GM23338 (cell line): Measurements from ENCODE around the gene LIME1. TPM values are rescaled to one million over a fixed set of nuclear protein-coding genes. Genes with fewer than 3 reads are reported as not detected.

Experiments used
- ATAC-seq: fragments of 200-7000 bp; cut with Tn5 transposase; 3 replicates; pipeline ENCODE4 v1.9.1; 2020
- DNase-seq: peaks from one replicate; pipeline ENCODE4 v3.0.0-alpha.2; 2015; ENCODE audit warnings: low spot score
- H2AFZ ChIP-seq: fragments of 200-600 bp; sonication (generic); 2 replicates; pipeline ENCODE4 v1.8.0; 2016; ENCODE audit warnings: antibody characterized with exemption, mild to moderate bottlenecking, moderate library complexity
- H3F3A ChIP-seq: fragments of 200-600 bp; sonication (generic); replicated peaks from 2 replicates; pipeline ENCODE4 v1.8.0; 2017; ENCODE audit warnings: antibody characterized with exemption, mixed run types, low read depth
- H3K27ac ChIP-seq: fragments of 200-600 bp; sonication (generic); 2 replicates; pipeline ENCODE4 v1.6.1; 2016; ENCODE audit warnings: low read depth
- H3K27me3 ChIP-seq: fragments of 200-600 bp; sonication (generic); 2 replicates; pipeline ENCODE4 v1.8.0; 2016; ENCODE audit warnings: mild to moderate bottlenecking, mixed run types, moderate library complexity; ENCODE audit not compliant: insufficient read depth
- H3K36me3 ChIP-seq: fragments of 200-600 bp; sonication (generic); 2 replicates; pipeline ENCODE4 v1.8.0; 2016; ENCODE audit warnings: mild to moderate bottlenecking; ENCODE audit not compliant: insufficient read depth
- H3K4me1 ChIP-seq: fragments of 200-600 bp; sonication (generic); 2 replicates; pipeline ENCODE4 v1.8.0; 2016; ENCODE audit warnings: mild to moderate bottlenecking, moderate library complexity; ENCODE audit not compliant: insufficient read depth
- H3K4me2 ChIP-seq: fragments of 200-600 bp; sonication (generic); 2 replicates; pipeline ENCODE4 v1.7.1; 2017; ENCODE audit warnings: mixed run types
- H3K4me3 ChIP-seq: fragments of 200-600 bp; sonication (generic); 2 replicates; pipeline ENCODE4 v1.6.1; 2016; ENCODE audit warnings: mixed run types
- H3K79me2 ChIP-seq: fragments of 200-600 bp; sonication (generic); replicated peaks from 2 replicates; pipeline ENCODE4 v1.8.0; 2017; ENCODE audit warnings: mild to moderate bottlenecking; ENCODE audit not compliant: insufficient read depth
- H3K9me2 ChIP-seq: fragments of 200-600 bp; sonication (generic); 2 replicates; pipeline ENCODE4 v1.8.0; 2017; ENCODE audit not compliant: insufficient read depth
- H4K20me1 ChIP-seq: fragments of 200-600 bp; sonication (generic); replicated peaks from 2 replicates; pipeline ENCODE4 v1.8.0; 2017; ENCODE audit warnings: mild to moderate bottlenecking; ENCODE audit not compliant: insufficient read depth
- H3K27ac Mint-ChIP-seq: 2 replicates; pipeline ENCODE4 v1.8.0; 2020; ENCODE audit warnings: inconsistent platforms, mild to moderate bottlenecking, moderate library complexity, mixed read lengths
- H3K27me3 Mint-ChIP-seq: 3 replicates; pipeline ENCODE4 v1.8.0; 2022; ENCODE audit warnings: low read depth, mild to moderate bottlenecking, moderate library complexity, mixed read lengths, inconsistent platforms; ENCODE audit not compliant: insufficient read depth, poor library complexity
- H3K36me3 Mint-ChIP-seq: 3 replicates; pipeline ENCODE4 v1.8.0; 2021; ENCODE audit warnings: low read depth, mild to moderate bottlenecking, inconsistent platforms, moderate library complexity, mixed read lengths
- H3K4me1 Mint-ChIP-seq: 3 replicates; pipeline ENCODE4 v1.8.0; 2020; ENCODE audit warnings: mild to moderate bottlenecking, inconsistent platforms, mixed read lengths
- H3K4me3 Mint-ChIP-seq: 3 replicates; pipeline ENCODE4 v1.8.0; 2021; ENCODE audit warnings: moderate library complexity, mild to moderate bottlenecking, inconsistent platforms, mixed read lengths
- H3K9me3 Mint-ChIP-seq: 3 replicates; pipeline ENCODE4 v1.8.0; 2020; ENCODE audit warnings: moderate library complexity, mild to moderate bottlenecking, inconsistent platforms, mixed read lengths
- CREB1 ChIP-seq: fragments of 250-450 bp; sonication (Bioruptor Pico); IDR thresholded peaks from 2 replicates; pipeline ENCODE4 v1.5.0; 2020; ENCODE audit warnings: low read depth, mild to moderate bottlenecking, moderate library complexity
- EZH2 ChIP-seq: fragments of 200-600 bp; sonication (generic); IDR thresholded peaks from one replicate; pipeline ENCODE4 v1.8.0; 2017; ENCODE audit warnings: antibody characterized with exemption, mild to moderate bottlenecking, low read depth; ENCODE audit not compliant: unreplicated experiment
- EZH2phosphoT487 ChIP-seq: fragments of 200-600 bp; sonication (generic); IDR thresholded peaks from one replicate; pipeline ENCODE4 v1.8.1; 2018; ENCODE audit warnings: antibody characterized with exemption; ENCODE audit not compliant: unreplicated experiment
- JUNB ChIP-seq: IDR thresholded peaks from one replicate; pipeline ENCODE4 v1.6.1; 2016; ENCODE audit warnings: antibody characterized with exemption; ENCODE audit not compliant: unreplicated experiment
- NANOG ChIP-seq: IDR thresholded peaks from 2 replicates; pipeline ENCODE4 v1.6.1; 2016; ENCODE audit warnings: antibody characterized with exemption, borderline replicate concordance
- POLR2AphosphoS5 ChIP-seq: IDR thresholded peaks from 2 replicates; pipeline ENCODE4 v1.6.1; 2016; ENCODE audit warnings: antibody characterized with exemption, low read depth
- STAT1 ChIP-seq: IDR thresholded peaks from one replicate; pipeline ENCODE4 v1.6.1; 2016; ENCODE audit warnings: antibody characterized with exemption; ENCODE audit not compliant: unreplicated experiment
- ZNF114 ChIP-seq: fragments of 250-450 bp; sonication (Bioruptor Pico); IDR thresholded peaks from 2 replicates; pipeline ENCODE4 v1.5.0; 2020; ENCODE audit warnings: mild to moderate bottlenecking, moderate library complexity
- ZNF331 ChIP-seq: fragments of 250-450 bp; sonication (Bioruptor Pico); IDR thresholded peaks from 2 replicates; pipeline ENCODE4 v1.5.0; 2020; ENCODE audit warnings: low read depth, mild to moderate bottlenecking, moderate library complexity
- polyA plus RNA-seq: library from polyadenylated mRNA; unstranded; fragments of >200 nt; fragmentation: Nextera tagmentation; extraction: Ambion mirVana; gene quantifications from 2 replicates; pipeline ENCODE4 v1.2.1, GENCODE V29; 2016
- total RNA-seq: library from RNA; depleted of rRNA; stranded (reverse); fragments of >200 nt; shearing (Covaris generic); gene quantifications from 2 replicates; pipeline ENCODE4 v1.2.3, GENCODE V29; 2014
- TF ChIP-seq, protein P1 (sequence below): IDR thresholded peaks from one replicate; pipeline ENCODE4 v1.6.1; 2018; ENCODE audit warnings: antibody characterized with exemption; ENCODE audit not compliant: unreplicated experiment
- TF ChIP-seq, protein P2 (sequence below), 2 experiments: fragments of 200-600 bp in 1 of 2; sonication (generic) in 1 of 2; conservative IDR thresholded peaks; 2 replicates each; pipeline versions ENCODE4 v1.5.1 to v1.6.1; 2016 to 2017; ENCODE audit warnings: antibody characterized with exemption in 2 of 2, low read depth in 2 of 2, mild to moderate bottlenecking in 2 of 2, moderate library complexity in 1 of 2

Gene LIME1
- total and polyA plus RNA-seq, 2 experiments from 2014 or later, result 4.7 to 12.2 TPM

DNA sequence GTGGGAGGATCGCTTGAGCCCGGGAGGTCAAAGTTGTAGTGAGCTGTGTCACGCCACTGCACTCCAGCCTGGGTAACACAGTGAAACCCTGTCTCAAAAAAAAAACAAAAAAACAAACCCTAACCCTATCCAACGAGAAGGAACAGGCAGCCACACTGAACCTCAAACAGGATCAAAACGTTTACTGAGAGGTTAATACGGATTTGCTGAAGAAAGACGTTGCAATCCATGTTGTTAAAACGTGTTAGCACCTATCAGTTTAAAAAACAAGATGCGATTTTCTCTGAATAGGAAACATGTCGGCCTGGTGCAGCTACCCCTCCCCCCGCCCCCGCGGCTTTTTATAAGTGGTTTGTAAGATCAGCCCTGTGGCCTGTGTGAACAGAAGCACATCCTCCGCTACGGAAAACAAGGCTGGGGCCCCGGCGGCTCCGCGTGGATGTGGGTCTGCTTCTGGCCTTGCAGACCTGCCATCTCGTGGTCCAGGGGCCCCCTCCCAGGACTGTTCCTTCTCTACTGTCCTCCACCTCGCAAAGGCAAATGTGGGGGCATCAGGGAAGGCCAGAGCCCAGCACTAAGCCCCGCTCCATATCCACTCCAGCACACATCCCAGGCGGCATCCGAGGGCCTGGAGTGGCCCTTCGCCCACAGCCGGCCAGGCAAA lies 14.5 kb downstream of the LIME1 start:
- no peaks in the 10 kb centered on the region for H3K9me3 Mint-ChIP-seq
- Histone ChIP-seq H3K4me3 (no peak overlapping the region), H3K79me2 (no peaks in the 10 kb centered on the region), H3K4me1 (peaks cover 4% of the 10 kb centered on the region; the same call in 1 of the 2 replicates), H2AFZ (no peak overlapping the region), H3K27me3 (no peaks in the 10 kb centered on the region), H4K20me1 (no peaks in the 10 kb centered on the region), H3K9me2 (no peaks in the 10 kb centered on the region), H3K36me3 (no peaks in the 10 kb centered on the region), H3K27ac (peak overlapping the region; percentile 59), H3F3A (peaks cover 19% of the 10 kb centered on the region), H3K4me2 (peak overlapping the region; percentile 64)
- no peaks in the 10 kb centered on the region; the same call in 1 of the 3 replicates for H3K36me3 Mint-ChIP-seq
- H3K4me3 Mint-ChIP-seq, result no peak overlapping the region
- peak; percentile 12 for ATAC-seq
- H3K27me3 Mint-ChIP-seq, result peaks cover 5% of the 10 kb centered on the region
- DNase-seq, result peak; percentile 57
- TF ChIP-seq POLR2AphosphoS5 (no peak), CREB1 (CRISPR knock-in tag) (no peak), ZNF114 (no peak), JUNB (no peak)
- TF ChIP-seq, protein P1, sequence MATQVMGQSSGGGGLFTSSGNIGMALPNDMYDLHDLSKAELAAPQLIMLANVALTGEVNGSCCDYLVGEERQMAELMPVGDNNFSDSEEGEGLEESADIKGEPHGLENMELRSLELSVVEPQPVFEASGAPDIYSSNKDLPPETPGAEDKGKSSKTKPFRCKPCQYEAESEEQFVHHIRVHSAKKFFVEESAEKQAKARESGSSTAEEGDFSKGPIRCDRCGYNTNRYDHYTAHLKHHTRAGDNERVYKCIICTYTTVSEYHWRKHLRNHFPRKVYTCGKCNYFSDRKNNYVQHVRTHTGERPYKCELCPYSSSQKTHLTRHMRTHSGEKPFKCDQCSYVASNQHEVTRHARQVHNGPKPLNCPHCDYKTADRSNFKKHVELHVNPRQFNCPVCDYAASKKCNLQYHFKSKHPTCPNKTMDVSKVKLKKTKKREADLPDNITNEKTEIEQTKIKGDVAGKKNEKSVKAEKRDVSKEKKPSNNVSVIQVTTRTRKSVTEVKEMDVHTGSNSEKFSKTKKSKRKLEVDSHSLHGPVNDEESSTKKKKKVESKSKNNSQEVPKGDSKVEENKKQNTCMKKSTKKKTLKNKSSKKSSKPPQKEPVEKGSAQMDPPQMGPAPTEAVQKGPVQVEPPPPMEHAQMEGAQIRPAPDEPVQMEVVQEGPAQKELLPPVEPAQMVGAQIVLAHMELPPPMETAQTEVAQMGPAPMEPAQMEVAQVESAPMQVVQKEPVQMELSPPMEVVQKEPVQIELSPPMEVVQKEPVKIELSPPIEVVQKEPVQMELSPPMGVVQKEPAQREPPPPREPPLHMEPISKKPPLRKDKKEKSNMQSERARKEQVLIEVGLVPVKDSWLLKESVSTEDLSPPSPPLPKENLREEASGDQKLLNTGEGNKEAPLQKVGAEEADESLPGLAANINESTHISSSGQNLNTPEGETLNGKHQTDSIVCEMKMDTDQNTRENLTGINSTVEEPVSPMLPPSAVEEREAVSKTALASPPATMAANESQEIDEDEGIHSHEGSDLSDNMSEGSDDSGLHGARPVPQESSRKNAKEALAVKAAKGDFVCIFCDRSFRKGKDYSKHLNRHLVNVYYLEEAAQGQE, result no peak
- TF ChIP-seq, protein P2, sequence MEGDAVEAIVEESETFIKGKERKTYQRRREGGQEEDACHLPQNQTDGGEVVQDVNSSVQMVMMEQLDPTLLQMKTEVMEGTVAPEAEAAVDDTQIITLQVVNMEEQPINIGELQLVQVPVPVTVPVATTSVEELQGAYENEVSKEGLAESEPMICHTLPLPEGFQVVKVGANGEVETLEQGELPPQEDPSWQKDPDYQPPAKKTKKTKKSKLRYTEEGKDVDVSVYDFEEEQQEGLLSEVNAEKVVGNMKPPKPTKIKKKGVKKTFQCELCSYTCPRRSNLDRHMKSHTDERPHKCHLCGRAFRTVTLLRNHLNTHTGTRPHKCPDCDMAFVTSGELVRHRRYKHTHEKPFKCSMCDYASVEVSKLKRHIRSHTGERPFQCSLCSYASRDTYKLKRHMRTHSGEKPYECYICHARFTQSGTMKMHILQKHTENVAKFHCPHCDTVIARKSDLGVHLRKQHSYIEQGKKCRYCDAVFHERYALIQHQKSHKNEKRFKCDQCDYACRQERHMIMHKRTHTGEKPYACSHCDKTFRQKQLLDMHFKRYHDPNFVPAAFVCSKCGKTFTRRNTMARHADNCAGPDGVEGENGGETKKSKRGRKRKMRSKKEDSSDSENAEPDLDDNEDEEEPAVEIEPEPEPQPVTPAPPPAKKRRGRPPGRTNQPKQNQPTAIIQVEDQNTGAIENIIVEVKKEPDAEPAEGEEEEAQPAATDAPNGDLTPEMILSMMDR (conservative IDR thresholded peaks at IDR 0.05; ENCODE audit: low read depth in 2 of 2), result no peak
- H3K4me1 Mint-ChIP-seq, result peaks cover 13% of the 10 kb centered on the region
- H3K27ac Mint-ChIP-seq, result peak overlapping the region; percentile 44; the same call in 1 of the 2 replicates

DNA sequence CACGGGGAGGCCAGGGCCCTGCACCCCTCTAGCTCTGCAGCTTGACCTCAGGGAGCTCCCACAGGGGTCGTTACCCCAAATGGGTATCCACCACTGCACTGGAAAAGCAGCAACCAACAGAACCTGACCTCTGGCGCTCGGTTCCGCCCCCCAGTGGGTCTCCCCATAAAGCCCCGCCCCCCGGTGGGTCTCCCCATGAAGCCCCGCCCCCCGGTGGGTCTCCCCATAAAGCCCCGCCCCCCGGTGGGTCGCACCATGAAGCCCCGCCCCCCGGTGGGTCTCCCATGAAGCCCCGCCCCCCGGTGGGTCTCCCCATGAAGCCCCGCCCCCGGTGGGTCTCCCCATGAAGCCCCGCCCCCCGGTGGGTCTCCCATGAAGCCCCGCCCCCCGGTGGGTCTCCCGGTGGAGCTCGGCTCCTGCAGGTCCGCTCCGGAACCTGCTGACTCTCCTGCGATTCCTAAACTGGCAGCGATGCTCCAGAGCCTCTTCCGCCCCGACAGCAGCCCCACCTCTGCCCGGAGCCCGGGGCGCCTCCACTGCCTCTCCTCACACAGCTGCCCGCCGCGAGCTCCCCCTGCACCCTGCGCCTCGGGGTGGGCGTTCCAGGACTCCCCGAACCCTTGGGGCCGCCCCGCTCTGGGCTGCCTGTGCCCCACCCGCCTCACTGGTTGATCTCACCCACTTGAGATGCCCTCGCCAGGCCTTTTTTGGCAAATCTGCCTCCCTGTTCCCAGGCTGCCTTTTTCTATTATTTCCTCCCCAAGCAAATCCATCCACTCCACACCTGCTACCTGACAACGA lies 15.2 kb downstream of the LIME1 start:
- H3K27ac Mint-ChIP-seq, result peak overlapping the region; percentile 44; the same call in 1 of the 2 replicates
- Histone ChIP-seq H3K9me2 (no peaks in the 10 kb centered on the region), H3K27ac (peak overlapping the region; percentile 59; the same call in 1 of the 2 replicates), H4K20me1 (no peaks in the 10 kb centered on the region), H3F3A (peaks cover 19% of the 10 kb centered on the region), H3K27me3 (no peaks in the 10 kb centered on the region), H3K4me2 (peak overlapping the region; percentile 64), H3K4me3 (no peak overlapping the region), H3K36me3 (no peaks in the 10 kb centered on the region), H3K79me2 (no peaks in the 10 kb centered on the region), H2AFZ (no peak overlapping the region), H3K4me1 (peaks cover 4% of the 10 kb centered on the region; the same call in 1 of the 2 replicates)
- H3K4me1 Mint-ChIP-seq, result peaks cover 13% of the 10 kb centered on the region
- ATAC-seq (peak; percentile 28), DNase-seq (peak; percentile 61)
- H3K9me3 Mint-ChIP-seq, result no peaks in the 10 kb centered on the region
- no peaks in the 10 kb centered on the region; the same call in 2 of the 3 replicates for H3K36me3 Mint-ChIP-seq
- H3K4me3 Mint-ChIP-seq, result no peak overlapping the region
- peaks cover 5% of the 10 kb centered on the region for H3K27me3 Mint-ChIP-seq
- TF ChIP-seq CREB1 (CRISPR knock-in tag), result no peak
- TF ChIP-seq STAT1, result no peak
- TF ChIP-seq EZH2phosphoT487, result no peak
- TF ChIP-seq, protein P2 (conservative IDR thresholded peaks at IDR 0.05; ENCODE audit: low read depth in 2 of 2), result no peak
- no peak for TF ChIP-seq EZH2
- no peak for TF ChIP-seq ZNF331
- TF ChIP-seq ZNF114, result no peak
- no peak for TF ChIP-seq NANOG
